ENCODE measurements around the gene NCKAP1. TPM values are rescaled to one million over a fixed set of nuclear protein-coding genes. Genes with fewer than 3 reads are reported as not detected.

The NCKAP1 gene
- total and polyA plus RNA-seq, 2 donors (not counting 3 experiments of a cell fraction or from before 2014, with no cell fraction given): 49.4 to 130 TPM

DNA sequence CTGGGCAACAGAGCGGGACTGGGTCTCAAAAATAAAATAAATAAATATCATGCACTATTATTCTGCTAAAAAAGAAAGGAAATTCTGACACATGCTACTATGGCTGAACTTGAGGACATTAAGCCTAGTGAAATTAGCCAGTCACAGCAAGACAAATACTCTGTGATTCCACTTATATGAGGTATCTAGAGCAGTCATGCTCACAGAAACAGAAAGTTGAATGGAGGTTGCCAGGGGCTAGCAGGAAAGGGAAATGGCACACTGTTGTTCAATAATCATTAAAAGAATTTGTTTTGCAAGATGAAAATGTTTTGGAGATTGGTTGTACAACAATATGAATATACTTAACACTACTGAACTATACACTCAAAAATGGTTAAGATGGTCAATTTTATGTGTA lies 60.8 kb downstream of the NCKAP1 start:
- H3K27ac ChIP-seq (ENCODE audit: insufficient read depth, low read depth, low read length): no peak overlapping the region
- intact Hi-C loops (cut with micrococcal nuclease) (no loop called here), dilution Hi-C loops (cut with MboI; ENCODE audit: extremely low pct_ligation_motif_present, low sequenced_read_pairs) (no loop called here)
- ChIA-PET CTCF (interaction anchor here (1.6 kb wide), 1 partner anchor 210 kb away, joined by 5 read pairs; no protein-coding TSS in a partner anchor), POLR2A (no interaction called here)
- no peaks in the 10 kb centered on the region for H3K4me1 ChIP-seq (ENCODE audit: control insufficient read depth, extremely low read depth, insufficient read depth, low read length)
- no peak overlapping the region for H2AFZ ChIP-seq (ENCODE audit: low read depth, low read length)
- DNase-seq (ENCODE audit: low read depth, low spot score): peak; percentile 17
- TF ChIP-seq POLR2A (IDR thresholded peaks at IDR 0.05; ENCODE audit: low read depth, low read length): no peak
- TF ChIP-seq JUN (IDR thresholded peaks at IDR 0.05; ENCODE audit: borderline replicate concordance, insufficient read depth, insufficient read length, low read depth): no peak
- TF ChIP-seq, protein P1, sequence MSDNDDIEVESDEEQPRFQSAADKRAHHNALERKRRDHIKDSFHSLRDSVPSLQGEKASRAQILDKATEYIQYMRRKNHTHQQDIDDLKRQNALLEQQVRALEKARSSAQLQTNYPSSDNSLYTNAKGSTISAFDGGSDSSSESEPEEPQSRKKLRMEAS (IDR thresholded peaks at IDR 0.05; ENCODE audit: insufficient read depth, insufficient read length): no peak
- TF ChIP-seq FOS (IDR thresholded peaks at IDR 0.05; ENCODE audit: borderline replicate concordance, insufficient read depth, low read length): no peak
- TF ChIP-seq, protein P2, sequence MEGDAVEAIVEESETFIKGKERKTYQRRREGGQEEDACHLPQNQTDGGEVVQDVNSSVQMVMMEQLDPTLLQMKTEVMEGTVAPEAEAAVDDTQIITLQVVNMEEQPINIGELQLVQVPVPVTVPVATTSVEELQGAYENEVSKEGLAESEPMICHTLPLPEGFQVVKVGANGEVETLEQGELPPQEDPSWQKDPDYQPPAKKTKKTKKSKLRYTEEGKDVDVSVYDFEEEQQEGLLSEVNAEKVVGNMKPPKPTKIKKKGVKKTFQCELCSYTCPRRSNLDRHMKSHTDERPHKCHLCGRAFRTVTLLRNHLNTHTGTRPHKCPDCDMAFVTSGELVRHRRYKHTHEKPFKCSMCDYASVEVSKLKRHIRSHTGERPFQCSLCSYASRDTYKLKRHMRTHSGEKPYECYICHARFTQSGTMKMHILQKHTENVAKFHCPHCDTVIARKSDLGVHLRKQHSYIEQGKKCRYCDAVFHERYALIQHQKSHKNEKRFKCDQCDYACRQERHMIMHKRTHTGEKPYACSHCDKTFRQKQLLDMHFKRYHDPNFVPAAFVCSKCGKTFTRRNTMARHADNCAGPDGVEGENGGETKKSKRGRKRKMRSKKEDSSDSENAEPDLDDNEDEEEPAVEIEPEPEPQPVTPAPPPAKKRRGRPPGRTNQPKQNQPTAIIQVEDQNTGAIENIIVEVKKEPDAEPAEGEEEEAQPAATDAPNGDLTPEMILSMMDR (IDR thresholded peaks at IDR 0.05; ENCODE audit: extremely low read depth in 1 of 2, insufficient read depth in 1 of 2, low read depth in 1 of 2, low read length in 2 of 2): no peak
- no peak for TF ChIP-seq EZH2 (IDR thresholded peaks at IDR 0.05; ENCODE audit: borderline replicate concordance, low read depth, low read length, severe bottlenecking)
- no peak for TF ChIP-seq MYC (IDR thresholded peaks at IDR 0.05; ENCODE audit: low read depth, low read length)
- TF ChIP-seq GATA2 (IDR thresholded peaks at IDR 0.05; ENCODE audit: insufficient read depth, insufficient read length, low read depth, low read length): no peak
- TF ChIP-seq POLR2AphosphoS5 (IDR thresholded peaks at IDR 0.05; ENCODE audit: insufficient read depth, low read depth, low read length): no peak
- no peaks in the 10 kb centered on the region for H3K27me3 ChIP-seq (ENCODE audit: control insufficient read depth in 2 of 2, insufficient read depth in 2 of 2, low read length in 2 of 2)
- no peak overlapping the region for H3K9ac ChIP-seq (replicated peaks; ENCODE audit: extremely low read depth, insufficient read depth, low read length)
- H3K4me3 ChIP-seq (replicated peaks in 1 of 3; ENCODE audit: insufficient read depth in 1 of 3, low read depth in 1 of 3, low read length in 3 of 3): no peak overlapping the region
- BruUV-seq (replicated peaks): no TSS peak
- H4K20me1 ChIP-seq (replicated peaks; ENCODE audit: control insufficient read depth, extremely low read depth, insufficient read depth, low read length): peaks cover 4% of the 10 kb centered on the region
- no peaks in the 10 kb centered on the region for H3K9me3 ChIP-seq (replicated peaks; ENCODE audit: control insufficient read depth, insufficient read depth, low read length)
- H3K36me3 ChIP-seq (ENCODE audit: control insufficient read depth in 2 of 2, extremely low read depth in 1 of 2, insufficient read depth in 2 of 2, low read length in 2 of 2): peaks cover 0 to 19% of the 10 kb centered on the region in 2 experiments
- no peaks in the 10 kb centered on the region for H3K9me1 ChIP-seq (replicated peaks; ENCODE audit: control insufficient read depth, extremely low read depth, insufficient read depth, low read length)
- no peak overlapping the region for H3K4me2 ChIP-seq (ENCODE audit: insufficient read depth, low read length)
- peaks cover 11% of the 10 kb centered on the region for H3K79me2 ChIP-seq (ENCODE audit: control insufficient read depth, insufficient read depth, low read length)
- no peak for FAIRE-seq

Measured in endothelial cell of umbilical vein (primary cell).